Stimulated activated CD4-positive, alpha-beta T cell treated with anti-CD3 and anti-CD28 coated beads, Interleukin-2, amount 100 ng/mL, for 48 hours (primary cell): Measurements from ENCODE around the gene SEM1.
"Not testable (repeated sequence)": the region's sequence is repeated elsewhere in the genome, so short reads cannot be mapped to it uniquely, and the experiment has no call there.

Experiments used
- DNase-seq, 2 donors: peaks; one replicate each; pipeline ENCODE4 v3.0.0-alpha.2; 2020

The SEM1 gene

DNA sequence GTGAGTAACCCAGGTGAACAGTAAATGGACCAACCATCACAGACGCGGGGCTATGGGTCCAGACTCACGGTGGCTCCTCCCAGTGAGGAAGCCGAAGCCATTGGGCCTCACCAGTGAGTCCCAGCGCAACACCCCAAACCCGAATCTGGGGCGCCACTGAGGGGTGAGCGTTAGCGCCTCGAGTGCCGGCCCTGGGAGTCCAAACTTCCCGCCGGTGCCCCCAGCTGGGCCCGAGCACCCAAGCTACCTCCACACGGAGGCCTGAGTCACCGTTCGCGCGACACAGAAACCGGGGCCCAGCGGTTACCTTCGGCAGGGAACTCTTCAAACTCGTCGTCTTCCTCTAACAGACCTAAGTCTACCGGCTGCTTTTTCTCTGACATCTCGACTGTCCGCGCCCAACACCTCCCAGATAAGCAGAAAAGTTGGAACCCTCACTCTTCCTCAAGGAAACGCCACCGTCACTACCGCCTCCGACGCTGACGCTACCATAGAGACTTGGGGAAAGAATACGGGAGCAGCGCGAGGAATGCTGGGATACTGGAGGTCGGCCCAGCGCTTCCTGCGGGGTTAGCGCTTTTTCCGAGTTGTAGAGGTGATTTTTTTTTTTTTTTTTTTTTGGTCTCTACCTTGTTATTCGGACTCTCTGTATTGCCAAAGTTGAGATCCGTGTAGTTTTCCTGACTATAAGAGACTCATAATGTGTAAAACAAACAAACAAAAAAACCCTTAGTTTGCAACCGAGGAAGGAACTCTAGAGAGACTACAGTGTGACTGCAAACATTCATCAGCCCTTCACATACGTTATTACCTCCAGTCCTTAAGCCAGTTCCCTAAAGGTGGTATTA is at the start of gene SEM1:
Gene SEM1, minus strand, starts transcription at position 466 of the 848 bp plus-strand sequence. Its CDS starts 83 bp downstream, at position 383.
- peak; percentile 48 to 52 for DNase-seq

DNA sequence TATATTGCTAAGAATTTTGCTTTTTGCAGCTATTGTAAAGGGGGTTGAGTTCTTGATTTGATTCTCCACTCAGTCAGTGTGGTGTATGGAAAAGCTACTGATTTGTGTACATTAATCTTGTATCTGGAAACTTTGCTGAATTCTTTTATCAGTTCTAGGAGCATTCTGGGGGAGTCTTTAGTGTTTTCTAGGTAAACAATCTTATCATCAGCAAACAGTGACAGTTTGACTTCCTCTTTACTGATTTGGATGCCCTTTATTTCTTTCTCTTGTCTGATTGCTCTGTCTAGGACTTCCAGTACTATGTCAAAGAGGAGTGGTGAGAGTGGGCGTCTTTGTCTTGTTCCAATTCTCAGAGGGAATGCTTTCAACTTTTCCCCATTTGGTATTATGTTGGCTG is 48.2 kb upstream of the SEM1 start:
- DNase-seq = not testable (repeated sequence)

DNA sequence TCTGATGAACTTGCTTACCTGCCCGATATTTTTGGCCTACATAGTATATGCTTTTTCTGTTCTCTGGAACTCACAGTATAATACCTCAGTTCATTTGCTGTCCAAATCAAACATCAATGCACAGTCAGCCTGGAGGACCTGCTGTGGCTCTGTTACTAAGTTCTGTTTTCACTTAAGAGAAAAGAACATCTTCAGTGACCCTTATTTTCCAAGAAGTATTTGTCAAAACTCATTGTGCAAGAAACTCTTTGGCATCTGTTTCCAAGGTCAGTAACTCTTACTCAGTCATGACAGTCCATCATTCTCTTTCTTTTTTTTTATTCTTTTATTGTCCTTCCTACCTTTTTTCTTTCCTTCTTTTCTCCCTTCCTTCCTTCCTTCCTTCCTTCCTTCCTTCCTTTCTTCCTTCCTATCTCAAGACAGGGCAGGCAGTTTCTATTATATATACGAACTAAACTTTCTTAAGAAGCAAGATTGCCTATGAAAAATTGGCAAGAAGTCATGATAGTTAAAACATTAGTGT is 37.8 kb upstream of the SEM1 start:
- no peak for DNase-seq

- DNase-seq = no peak
These were observed 30.5 kb upstream of the SEM1 start for GRCh38 chr7:96740130-96740529.

DNA sequence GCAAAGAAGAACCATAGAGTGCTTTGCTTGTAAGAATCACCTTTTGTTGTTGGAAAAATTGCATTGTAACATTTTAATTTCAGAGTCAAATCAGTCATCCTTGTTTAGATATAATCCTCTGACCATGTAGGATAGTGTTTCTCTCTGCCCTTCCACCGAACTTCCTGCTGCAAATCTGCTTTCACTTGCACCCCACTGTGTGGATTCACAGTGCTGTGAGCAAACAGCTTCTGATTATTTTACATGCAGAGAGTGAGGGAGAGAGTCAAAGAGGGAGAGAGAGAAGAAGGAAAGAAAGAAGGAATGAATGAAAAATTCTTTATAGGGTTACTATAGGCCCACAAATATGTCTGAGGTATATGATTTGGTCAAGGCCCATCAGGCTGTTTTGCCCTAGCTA is 30.0 kb upstream of the SEM1 start:
- no peak for DNase-seq

DNA sequence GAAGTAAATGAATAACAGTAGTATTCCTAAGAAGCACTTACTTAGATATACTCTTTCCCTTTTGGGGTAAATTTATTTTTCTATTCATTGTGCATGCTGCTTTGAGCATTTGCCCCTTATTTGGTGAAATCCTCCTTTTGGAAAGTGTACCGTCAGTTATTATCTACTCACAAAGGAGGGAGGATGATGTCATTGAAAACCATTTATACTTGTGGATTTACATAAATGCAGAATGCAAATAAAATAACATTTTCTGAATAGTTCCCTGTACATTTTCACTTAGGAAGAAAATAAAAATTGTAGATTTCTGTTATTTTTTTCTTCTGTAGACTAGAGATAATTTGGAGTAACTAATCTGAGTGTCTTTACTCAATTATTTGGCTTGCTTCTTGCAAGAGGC is 29.5 kb upstream of the SEM1 start:
- no peak for DNase-seq

GRCh38 chr7:96738705-96739104 is 29.1 kb upstream of the SEM1 start:
- DNase-seq = no peak

- DNase-seq = no peak
These were observed 28.0 kb upstream of the SEM1 start for GRCh38 chr7:96737545-96738050.

- DNase-seq = no peak
These were observed 24.7 kb upstream of the SEM1 start for GRCh38 chr7:96734343-96734742.

- no peak for DNase-seq
These were observed 20.2 kb upstream of the SEM1 start for GRCh38 chr7:96729820-96730219.

DNA sequence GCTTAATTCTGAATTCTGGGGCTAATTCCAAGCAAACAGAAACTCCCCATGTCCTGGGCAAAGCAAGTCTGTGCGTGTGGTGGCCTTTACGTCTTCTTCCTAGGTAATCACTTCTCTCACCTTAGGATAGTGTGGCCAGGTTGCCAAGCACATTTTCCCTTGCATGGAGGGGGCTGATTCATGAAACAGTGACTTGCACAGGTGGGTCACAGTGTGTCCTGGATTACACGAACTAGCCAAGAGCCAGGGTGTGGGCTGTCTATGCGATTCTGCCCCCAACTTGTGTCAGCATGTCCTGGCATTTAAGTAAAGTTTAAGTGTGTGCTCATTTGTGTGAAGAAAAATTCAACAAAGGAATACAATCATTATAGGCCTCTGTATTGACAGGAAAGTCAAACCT is 18.5 kb upstream of the SEM1 start:
- no peak for DNase-seq

DNA sequence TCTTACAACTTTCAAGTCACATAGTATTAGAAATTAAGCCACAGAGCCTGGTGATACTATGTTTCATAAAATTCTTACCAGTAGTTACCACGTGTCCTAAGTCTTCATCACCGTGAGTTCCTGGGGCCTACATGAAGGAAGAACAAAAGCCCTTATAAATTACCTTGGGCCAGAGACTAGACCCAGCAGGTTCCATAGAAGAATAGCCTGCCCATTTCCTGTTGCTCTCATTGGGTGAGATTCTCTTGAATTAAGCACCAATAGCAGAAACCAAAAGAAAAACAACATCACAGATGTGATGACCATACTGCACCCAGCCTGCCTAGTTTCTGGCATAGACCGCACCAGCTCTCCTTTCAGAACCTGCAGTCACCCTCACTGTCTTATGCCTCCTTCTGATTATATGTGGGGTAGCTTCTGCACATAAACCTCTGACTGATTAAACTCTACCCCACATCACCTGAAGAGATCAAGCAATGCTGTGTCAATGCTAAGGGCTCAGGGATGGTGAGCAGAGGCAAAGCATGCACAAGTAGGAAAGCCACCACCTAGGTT is 18.0 kb upstream of the SEM1 start:
- no peak for DNase-seq

DNA sequence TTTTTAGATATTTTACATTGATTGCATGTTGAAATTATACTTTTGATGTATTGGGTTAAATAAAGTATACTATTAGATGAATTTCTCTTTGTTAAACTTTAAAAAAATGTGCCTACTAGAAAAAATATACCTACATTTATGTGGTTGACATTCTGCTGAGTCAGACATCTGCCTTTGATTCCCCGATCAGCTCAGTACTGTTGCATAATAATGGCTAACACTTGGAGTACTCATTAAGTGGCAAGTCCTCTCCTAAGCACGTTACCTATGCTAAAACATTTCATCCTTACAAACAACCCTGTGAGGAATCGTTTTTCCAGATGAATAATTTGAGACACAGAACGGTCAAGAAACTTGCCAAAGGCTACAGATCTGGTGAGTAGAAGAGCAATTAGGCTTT is 14.0 kb upstream of the SEM1 start:
- no peak for DNase-seq

GRCh38 chr7:96722928-96723327 is 13.3 kb upstream of the SEM1 start:
- DNase-seq = not testable (repeated sequence)

DNA sequence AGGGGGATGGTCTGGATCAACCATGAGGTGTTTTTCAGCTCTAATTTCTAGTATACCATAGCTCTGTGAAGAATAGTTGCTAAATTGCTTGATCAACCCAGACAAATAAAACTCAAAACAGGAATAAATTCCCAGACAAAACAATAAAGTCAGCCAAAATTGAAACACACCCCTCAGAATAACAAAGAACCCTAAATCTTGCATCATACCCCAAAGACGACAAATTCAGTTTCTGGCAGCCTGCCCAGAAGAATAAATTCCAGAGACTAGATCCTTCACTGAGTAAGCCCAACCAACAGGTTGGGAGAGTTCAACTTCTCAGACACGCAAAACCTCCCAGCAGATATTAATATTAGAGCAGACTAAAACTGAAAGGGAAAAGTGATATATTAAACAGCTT is 11.2 kb upstream of the SEM1 start:
- no peak for DNase-seq

DNA sequence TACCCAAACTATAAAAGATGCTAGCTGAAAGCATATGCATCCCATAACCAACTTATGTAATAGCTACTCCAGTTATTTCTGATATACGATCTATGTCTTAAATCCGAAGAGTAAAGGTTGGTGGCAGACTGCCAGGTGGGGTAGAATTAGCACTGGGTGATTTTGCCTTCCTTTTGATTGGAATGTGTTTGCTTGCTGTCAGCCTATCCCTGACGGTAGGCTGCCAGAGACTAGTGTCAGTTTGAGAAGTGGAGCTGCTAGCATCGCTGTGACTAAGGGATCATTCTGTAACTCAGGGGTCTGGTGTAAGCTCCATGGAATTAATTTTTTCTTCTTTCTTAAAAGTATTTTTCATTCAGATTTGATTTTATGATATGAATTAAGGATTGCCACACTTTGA is 9.5 kb upstream of the SEM1 start:
- DNase-seq = no peak

GRCh38 chr7:96718107-96719003 is 8.7 kb upstream of the SEM1 start:
- DNase-seq = no peak

DNA sequence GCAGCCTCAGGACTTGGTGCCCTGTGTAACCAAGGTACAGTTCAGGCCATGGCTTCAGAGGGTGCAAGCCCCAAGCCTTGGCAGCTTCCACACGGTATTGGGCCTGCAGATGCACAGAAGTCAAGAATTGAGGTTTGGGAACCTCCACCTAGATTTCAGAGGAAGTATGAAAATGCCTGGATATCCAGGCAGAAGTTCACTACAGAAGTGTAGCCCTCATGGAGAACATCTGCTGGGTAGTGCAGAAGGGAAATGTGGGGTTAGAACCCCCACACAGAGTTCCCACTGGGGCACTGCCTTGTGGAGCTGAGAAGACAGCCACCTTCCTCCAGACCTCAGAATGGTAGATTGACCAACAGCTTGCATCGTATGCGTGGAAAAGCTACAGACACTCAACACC is 3.4 kb upstream of the SEM1 start:
- DNase-seq = no peak

DNA sequence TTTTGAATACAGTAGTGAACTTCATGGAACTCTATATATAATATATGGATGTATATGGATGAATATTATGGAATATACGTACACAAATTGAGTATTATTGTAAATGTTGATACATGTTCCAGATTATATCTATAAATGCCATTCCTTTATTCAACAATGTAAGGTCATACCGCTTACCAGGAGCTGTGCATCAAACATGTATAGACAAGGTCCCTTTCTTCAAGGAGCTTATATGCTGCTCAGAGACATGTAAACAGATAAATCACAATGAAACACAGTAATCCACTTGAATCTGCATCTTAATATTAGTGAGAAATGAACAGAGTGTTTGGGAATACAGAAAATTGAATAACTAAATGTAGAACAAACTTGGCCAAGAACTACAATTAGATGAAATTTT is 898 bp upstream of the SEM1 start:
- no peak for DNase-seq

DNA sequence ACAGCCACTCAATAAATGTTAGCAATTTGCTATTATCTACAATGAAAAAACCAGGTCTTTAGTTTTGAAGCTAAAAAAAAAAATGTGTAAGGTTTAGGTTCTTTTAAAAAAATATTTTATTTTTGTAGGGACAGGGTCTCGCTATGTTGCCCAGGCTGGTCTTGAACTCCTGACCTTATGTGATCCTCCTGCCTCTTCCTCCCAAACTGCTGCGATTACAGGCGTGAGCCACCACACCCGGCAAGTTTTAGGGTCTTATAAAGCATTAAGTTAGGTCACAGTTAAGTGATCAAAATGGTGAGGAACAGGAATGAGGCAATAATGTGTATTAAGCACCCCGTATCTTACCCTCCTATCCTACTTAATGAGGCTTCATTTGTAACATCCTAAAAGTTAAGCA is 774 bp downstream of the SEM1 start:
- DNase-seq = no peak

- DNase-seq = no peak
These were observed 1.5 kb downstream of the SEM1 start for GRCh38 chr7:96707901-96708774.

DNA sequence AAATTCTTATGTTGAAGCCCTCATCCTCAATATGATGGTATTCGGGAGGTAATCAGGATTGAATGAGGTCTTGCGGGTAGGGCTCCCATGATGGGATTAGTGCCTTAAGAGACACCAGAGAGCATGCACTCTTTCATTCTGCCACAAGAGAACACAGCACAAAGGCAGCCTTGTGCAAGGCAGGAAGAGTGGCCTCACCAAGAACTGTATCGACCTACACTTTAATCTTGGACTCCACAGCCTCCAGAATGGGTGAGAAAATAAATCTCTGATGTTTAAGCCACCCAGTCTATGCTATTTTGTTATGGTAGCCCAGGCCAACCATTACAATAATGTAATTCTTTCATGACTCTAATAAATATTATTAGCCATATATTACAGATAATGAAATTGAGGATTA is 8.4 kb downstream of the SEM1 start:
- no peak for DNase-seq
